HepG2 (cell line): ENCODE data around the gene ZNF621. TPM values are rescaled to one million over a fixed set of nuclear protein-coding genes. Genes with fewer than 3 reads are reported as not detected.

Experiments
- ARNT2 ChIP-seq: sonication (generic); formaldehyde crosslinking; IDR thresholded peaks from 2 replicates; pipeline ENCODE4 v1.8.0; 2022; ENCODE audit warnings: mild to moderate bottlenecking, low read depth, missing genetic modification reagents, moderate library complexity
- DBP ChIP-seq: sonication (generic); formaldehyde crosslinking; IDR thresholded peaks from 2 replicates; pipeline ENCODE4 v1.4.0; 2020; ENCODE audit warnings: missing genetic modification reagents; ENCODE audit errors: not compliant biosample characterization
- FOXK1 ChIP-seq: sonication (generic); formaldehyde crosslinking; IDR thresholded peaks from 2 replicates; pipeline ENCODE4 v1.4.0; 2020; ENCODE audit warnings: low read depth, missing genetic modification reagents, borderline replicate concordance
- FOXP1 ChIP-seq, 2 experiments: fragments of 450-650 bp in 1 of 2; IDR thresholded peaks; 2 replicates each; pipeline ENCODE4 v1.6.1; 2017 to 2018; ENCODE audit warnings: antibody characterized with exemption in 1 of 2
- HNRNPUL1 ChIP-seq: fragments of 200-400 bp; formaldehyde crosslinking; IDR thresholded peaks from 2 replicates; pipeline ENCODE4 v1.6.1; 2017; ENCODE audit warnings: low read depth, mild to moderate bottlenecking, low read length, moderate library complexity
- IKZF5 ChIP-seq: IDR thresholded peaks from 2 replicates; pipeline ENCODE4 v1.6.1; 2018; ENCODE audit warnings: missing genetic modification reagents, mild to moderate bottlenecking, missing compliant biosample characterization
- KAT8 ChIP-seq: IDR thresholded peaks from 2 replicates; pipeline ENCODE4 v1.6.1; 2016; ENCODE audit warnings: missing genetic modification reagents, missing compliant biosample characterization
- MAF1 ChIP-seq: sonication (generic); formaldehyde crosslinking; IDR thresholded peaks from 2 replicates; pipeline ENCODE4 v1.5.0; 2020; ENCODE audit warnings: missing genetic modification reagents, borderline replicate concordance
- NRL ChIP-seq: sonication (generic); formaldehyde crosslinking; IDR thresholded peaks from 2 replicates; pipeline ENCODE4 v1.5.0; 2020; ENCODE audit warnings: missing genetic modification reagents, mild to moderate bottlenecking, moderate library complexity, borderline replicate concordance
- PHB2 ChIP-seq: fragments of 450-650 bp; IDR thresholded peaks from 2 replicates; pipeline ENCODE4 v1.6.1; 2018; ENCODE audit not compliant: partially characterized antibody
- PHF5A ChIP-seq: IDR thresholded peaks from one replicate; pipeline ENCODE4 v1.6.1; 2018; ENCODE audit warnings: low read depth, missing genetic modification reagents; ENCODE audit not compliant: unreplicated experiment
- SRSF9 ChIP-seq: fragments of 200-400 bp; formaldehyde crosslinking; IDR thresholded peaks from 2 replicates; pipeline ENCODE4 v1.6.1; 2018; ENCODE audit warnings: borderline replicate concordance, mild to moderate bottlenecking, low read depth, low read length; ENCODE audit not compliant: insufficient read depth, poor library complexity, severe bottlenecking
- ZBTB39 ChIP-seq: sonication (generic); formaldehyde crosslinking; IDR thresholded peaks from 2 replicates; pipeline ENCODE4 v1.5.0; 2020; ENCODE audit warnings: missing genetic modification reagents
- ZBTB44 ChIP-seq: sonication (generic); formaldehyde crosslinking; IDR thresholded peaks from 2 replicates; pipeline ENCODE4 v1.4.0; 2020; ENCODE audit warnings: missing genetic modification reagents
- ZNF512B ChIP-seq: sonication (generic); formaldehyde crosslinking; IDR thresholded peaks from 2 replicates; pipeline ENCODE4 v1.5.1; 2020; ENCODE audit warnings: missing genetic modification reagents, mild to moderate bottlenecking, borderline replicate concordance
- ZNF720 ChIP-seq: sonication (generic); formaldehyde crosslinking; IDR thresholded peaks from 2 replicates; pipeline ENCODE4 v1.4.0; 2020; ENCODE audit warnings: missing genetic modification reagents
- polyA plus RNA-seq, 8 experiments: library from polyadenylated mRNA; depleted of rRNA in 3 of 8; stranded (reverse) in 7 of 8; unstranded in 1 of 8; fragments of >200 nt; fragmentation: Illumina TruSeq in 4 of 8; extraction: Trizol in 4 of 8; gene quantifications; 2 replicates each; pipeline versions ENCODE4 v1.2.1 to v1.2.3, GENCODE V29; 2011 to 2016; ENCODE audit warnings: low read depth in 4 of 8, missing spikeins in 1 of 8, mixed read lengths in 1 of 8; ENCODE audit not compliant: insufficient read depth in 1 of 8
- total RNA-seq, 5 experiments: library from RNA; depleted of rRNA; stranded (reverse); fragments of >200 nt; fragmentation: Illumina TruSeq; extraction: Trizol; gene quantifications; 2 replicates each; pipeline ENCODE4 v1.2.3, GENCODE V29; 2016; ENCODE audit warnings: low read depth in 1 of 5
- TF ChIP-seq, protein P1 (sequence below): sonication (generic); formaldehyde crosslinking; IDR thresholded peaks from 2 replicates; pipeline ENCODE4 v1.5.0; 2020; ENCODE audit warnings: mild to moderate bottlenecking, missing genetic modification reagents, borderline replicate concordance

ZNF621 gene
- total and polyA plus RNA-seq, 2 of the 13 experiments (the other 11 are each of a cell fraction or from before 2014, with no cell fraction given), result 13.2 to 14.9 TPM

GRCh38 chr3:40524568-40525285, at the start of gene ZNF621 (continued):
- TF ChIP-seq FOXP1 (IDR thresholded peaks at IDR 0.05) (no peak), FOXP1 (CRISPR knock-in tag; IDR thresholded peaks at IDR 0.05) (no peak), HNRNPUL1 (peak; percentile 46; the same call in 1 of the 2 replicates), NRL (CRISPR knock-in tag) (peak; percentile 91), ZBTB39 (no peak), ARNT2 (CRISPR knock-in tag) (peak; percentile 84), PHB2 (no peak), ZBTB44 (CRISPR knock-in tag) (peak; percentile 24; the same call in 1 of the 2 replicates), IKZF5 (CRISPR knock-in tag) (peak; percentile 79), ZNF512B (CRISPR knock-in tag) (no peak), MAF1 (CRISPR knock-in tag) (peak; percentile 79; the same call in 1 of the 2 replicates), DBP (peak; percentile 61), SRSF9 (no peak), PHF5A (peak; percentile 67), FOXK1 (CRISPR knock-in tag) (peak; percentile 58), ZNF720 (CRISPR knock-in tag) (no peak), KAT8 (CRISPR knock-in tag) (peak; percentile 98)
- TF ChIP-seq, protein P1, sequence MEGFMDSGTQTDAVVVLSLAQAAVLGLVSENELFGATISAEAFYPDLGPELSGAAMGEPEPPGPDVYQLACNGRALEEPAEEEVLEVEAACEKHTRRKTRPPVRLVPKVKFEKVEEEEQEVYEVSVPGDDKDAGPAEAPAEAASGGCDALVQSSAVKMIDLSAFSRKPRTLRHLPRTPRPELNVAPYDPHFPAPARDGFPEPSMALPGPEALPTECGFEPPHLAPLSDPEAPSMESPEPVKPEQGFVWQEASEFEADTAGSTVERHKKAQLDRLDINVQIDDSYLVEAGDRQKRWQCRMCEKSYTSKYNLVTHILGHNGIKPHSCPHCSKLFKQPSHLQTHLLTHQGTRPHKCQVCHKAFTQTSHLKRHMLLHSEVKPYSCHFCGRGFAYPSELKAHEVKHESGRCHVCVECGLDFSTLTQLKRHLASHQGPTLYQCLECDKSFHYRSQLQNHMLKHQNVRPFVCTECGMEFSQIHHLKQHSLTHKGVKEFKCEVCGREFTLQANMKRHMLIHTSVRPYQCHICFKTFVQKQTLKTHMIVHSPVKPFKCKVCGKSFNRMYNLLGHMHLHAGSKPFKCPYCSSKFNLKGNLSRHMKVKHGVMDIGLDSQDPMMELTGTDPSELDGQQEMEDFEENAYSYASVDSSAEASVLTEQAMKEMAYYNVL (CRISPR knock-in tag), result peak; percentile 85
